ENCODE data around the gene DIP2C.
"Not testable (repeated sequence)": the region's sequence is repeated elsewhere in the genome, so short reads cannot be mapped to it uniquely, and the experiment has no call there.

DIP2C gene
- 7.7 reads per million, percentile 27 among the genes with 10 or more reads in this experiment for total RNA-seq

GRCh38 chr10:689452-690371 lies at the start of gene DIP2C:
TSS of gene DIP2C (minus strand) at chr10:689668. CDS start at chr10:689578, 90 bp downstream.
- no peak for DNase-seq

GRCh38 chr10:734481-734880 lies 45.0 kb upstream of the DIP2C start:
- no peak for DNase-seq

GRCh38 chr10:733086-733485 lies 43.6 kb upstream of the DIP2C start:
- no peak for DNase-seq

- no peak for DNase-seq
Observed at GRCh38 chr10:729213-729612, 39.7 kb upstream of the DIP2C start.

GRCh38 chr10:728603-729002 lies 39.1 kb upstream of the DIP2C start:
- no peak for DNase-seq

- DNase-seq, result no peak
Observed at GRCh38 chr10:727162-727790, 37.8 kb upstream of the DIP2C start.

- no peak for DNase-seq
Observed at GRCh38 chr10:725786-726185, 36.3 kb upstream of the DIP2C start.

GRCh38 chr10:725302-725701 lies 35.8 kb upstream of the DIP2C start:
- no peak for DNase-seq

- no peak for DNase-seq
Observed at GRCh38 chr10:723973-724372, 34.5 kb upstream of the DIP2C start.

- DNase-seq, result no peak
Observed at GRCh38 chr10:722281-723060, 33.0 kb upstream of the DIP2C start.

- no peak for DNase-seq
Observed at GRCh38 chr10:718143-718700, 28.8 kb upstream of the DIP2C start.

GRCh38 chr10:717458-717857 lies 28.0 kb upstream of the DIP2C start:
- no peak for DNase-seq

- DNase-seq, result no peak
Observed at GRCh38 chr10:716821-717220, 27.4 kb upstream of the DIP2C start.

- DNase-seq, result no peak
Observed at GRCh38 chr10:714214-714613, 24.7 kb upstream of the DIP2C start.

GRCh38 chr10:712575-712974 lies 23.1 kb upstream of the DIP2C start:
- DNase-seq, result no peak

- DNase-seq, result no peak
Observed at GRCh38 chr10:712089-712488, 22.6 kb upstream of the DIP2C start.

GRCh38 chr10:707861-708260 lies 18.4 kb upstream of the DIP2C start:
- no peak for DNase-seq

- no peak for DNase-seq
Observed at GRCh38 chr10:707456-707855, 18.0 kb upstream of the DIP2C start.

GRCh38 chr10:703118-703517 lies 13.7 kb upstream of the DIP2C start:
- DNase-seq, result no peak

GRCh38 chr10:700183-700582 lies 10.7 kb upstream of the DIP2C start:
- not testable (repeated sequence) for DNase-seq

GRCh38 chr10:697097-697875 lies 7.8 kb upstream of the DIP2C start:
- no peak for DNase-seq

- DNase-seq, result no peak
Observed at GRCh38 chr10:695396-695795, 5.9 kb upstream of the DIP2C start.

Measured in effector CD4-positive, alpha-beta T cell (primary cell).